Keratinocyte (primary cell): Measurements from ENCODE around the gene TLE1. TPM values are rescaled to one million over a fixed set of nuclear protein-coding genes. Genes with fewer than 3 reads are reported as not detected.

Experiments used
- DNase-seq: peaks from one replicate; pipeline ENCODE4 v3.0.0-alpha.2; 2011; ENCODE audit warnings: low read depth, missing footprints, low spot score
- FAIRE-seq: peaks from 2 replicates; lab custom pipeline; 2011; peaks lifted over from hg19 to GRCh38; lab: Jason Lieb, UNC
- H2AFZ ChIP-seq: 2 replicates; pipeline ENCODE4 v1.6.0; 2012; ENCODE audit warnings: low read length, control low read depth, inconsistent platforms; ENCODE audit not compliant: control insufficient read depth
- H3K27ac ChIP-seq: 2 replicates; pipeline ENCODE4 v1.5.1; 2011; ENCODE audit warnings: low read length; ENCODE audit not compliant: control insufficient read depth, insufficient read depth
- H3K27me3 ChIP-seq: 3 replicates; pipeline ENCODE4 v1.6.0; 2011; ENCODE audit warnings: low read length; ENCODE audit not compliant: control insufficient read depth, insufficient read depth; ENCODE audit errors: extremely low read depth
- H3K36me3 ChIP-seq, 2 experiments: 2 replicates in 1 of 2; 3 replicates in 1 of 2; pipeline ENCODE4 v1.5.1; 2011; ENCODE audit warnings: low read length in 2 of 2, mild to moderate bottlenecking in 1 of 2; ENCODE audit not compliant: control insufficient read depth in 2 of 2, insufficient read depth in 2 of 2; ENCODE audit errors: extremely low read depth in 1 of 2
- H3K4me1 ChIP-seq: 3 replicates; pipeline ENCODE4 v1.5.1; 2011; ENCODE audit warnings: low read length; ENCODE audit not compliant: control insufficient read depth, insufficient read depth; ENCODE audit errors: extremely low read depth
- H3K4me2 ChIP-seq: 3 replicates; pipeline ENCODE4 v1.6.0; 2011; ENCODE audit warnings: low read depth, low read length; ENCODE audit not compliant: control insufficient read depth, insufficient read depth; ENCODE audit errors: extremely low read depth
- H3K4me3 ChIP-seq, 3 experiments: fragments of 200-600 bp in 1 of 3; sonication (generic) in 1 of 3; 2 replicates in 2 of 3; 3 replicates in 1 of 3; pipeline ENCODE4 v1.5.1; 2011 to 2016; ENCODE audit warnings: low read length in 3 of 3, mild to moderate bottlenecking in 3 of 3, control low read depth in 2 of 3, inconsistent platforms in 1 of 3, low read depth in 1 of 3, mixed read lengths in 1 of 3, mixed run types in 1 of 3, moderate library complexity in 1 of 3; ENCODE audit not compliant: control insufficient read depth in 2 of 3, insufficient read depth in 2 of 3; ENCODE audit errors: extremely low read depth in 1 of 3
- H3K79me2 ChIP-seq: 2 replicates; pipeline ENCODE4 v1.6.0; 2012; ENCODE audit warnings: low read length; ENCODE audit not compliant: control insufficient read depth, insufficient read depth
- H3K9ac ChIP-seq: 3 replicates; pipeline ENCODE4 v1.6.0; 2011; ENCODE audit warnings: low read length; ENCODE audit not compliant: control insufficient read depth, insufficient read depth; ENCODE audit errors: extremely low read depth
- H3K9me1 ChIP-seq: 3 replicates; pipeline ENCODE4 v1.6.0; 2011; ENCODE audit warnings: low read length; ENCODE audit not compliant: control insufficient read depth, insufficient read depth; ENCODE audit errors: extremely low read depth
- H3K9me3 ChIP-seq: 2 replicates; pipeline ENCODE4 v1.5.1; 2012; ENCODE audit warnings: low read depth, low read length; ENCODE audit not compliant: control insufficient read depth
- H4K20me1 ChIP-seq: 3 replicates; pipeline ENCODE4 v1.6.0; 2011; ENCODE audit warnings: low read length; ENCODE audit not compliant: control insufficient read depth, insufficient read depth; ENCODE audit errors: extremely low read depth
- CTCF ChIP-seq, 3 experiments: IDR thresholded peaks in 1 of 3; conservative IDR thresholded peaks in 1 of 3; optimal IDR thresholded peaks in 1 of 3; 2 replicates in 2 of 3; 3 replicates in 1 of 3; pipeline versions ENCODE3 to v1.5.1; 2011; ENCODE audit warnings: low read length in 3 of 3, mild to moderate bottlenecking in 3 of 3, moderate library complexity in 2 of 3, control low read depth in 1 of 3, inconsistent platforms in 1 of 3; ENCODE audit not compliant: insufficient read depth in 2 of 3; ENCODE audit errors: extremely low read depth in 1 of 3
- EZH2 ChIP-seq: IDR thresholded peaks from one replicate; pipeline ENCODE4 v1.6.1; 2012; ENCODE audit warnings: inconsistent platforms, mild to moderate bottlenecking, low read length, moderate library complexity
- dilution Hi-C: fragments of 300-500 bp; cut with MboI; formaldehyde crosslinking; loops from one replicate; pipeline ENCODE4 v1.7.0; 2020; ENCODE audit warnings: low sequenced_read_pairs; ENCODE audit not compliant: extremely low pct_ligation_motif_present
- polyA plus RNA-seq, 5 experiments: library from polyadenylated mRNA; depleted of rRNA in 3 of 5; stranded (reverse) in 3 of 5; stranded (forward) in 1 of 5; unstranded in 1 of 5; fragments of >200 nt; gene quantifications; 1 replicate in 1 of 5; 2 replicates in 3 of 5; 3 replicates in 1 of 5; pipeline versions ENCODE4 v1.2.1 to v1.2.3, GENCODE V29; 2011 to 2012; ENCODE audit warnings: missing spikeins in 2 of 5, low read depth in 1 of 5, low replicate concordance in 1 of 5

The TLE1 gene
- polyA plus RNA-seq, 1 donor (not counting 4 experiments of a cell fraction or from before 2014, with no cell fraction given): 29.6 TPM

- Histone ChIP-seq H2AFZ (no peak overlapping the region), H3K4me3 (no peak overlapping the region), H3K4me2 (no peak overlapping the region), H3K9ac (no peak overlapping the region), H3K36me3 (no peaks in the 10 kb centered on the region), H3K79me2 (no peaks in the 10 kb centered on the region), H3K27ac (no peak overlapping the region), H4K20me1 (no peaks in the 10 kb centered on the region), H3K4me1 (no peaks in the 10 kb centered on the region), H3K9me1 (no peaks in the 10 kb centered on the region), H3K27me3 (no peaks in the 10 kb centered on the region), H3K9me3 (no peaks in the 10 kb centered on the region)
- TF ChIP-seq EZH2 (no peak), CTCF (optimal IDR thresholded peaks at IDR 0.05 in 1 of 3, IDR thresholded peaks at IDR 0.05 in 1 of 3, conservative IDR thresholded peaks at IDR 0.05 in 1 of 3; ENCODE audit: extremely low read depth in 1 of 3, insufficient read depth in 2 of 3, low read length in 3 of 3) (no peak)
- dilution Hi-C loops: no loop called here
- no peak for DNase-seq
- FAIRE-seq: no peak
Measured at GRCh38 chr9:81570083-81570482, 119.3 kb downstream of the TLE1 start.

GRCh38 chr9:81566074-81566698, 123.2 kb downstream of the TLE1 start:
- FAIRE-seq (no peak), DNase-seq (no peak)
- no peaks in the 10 kb centered on the region for H3K79me2 ChIP-seq
- H3K4me1 ChIP-seq: peaks cover 11% of the 10 kb centered on the region
- H2AFZ ChIP-seq: no peak overlapping the region
- H3K9ac ChIP-seq: no peak overlapping the region
- no peaks in the 10 kb centered on the region for H3K27me3 ChIP-seq
- no peaks in the 10 kb centered on the region for H3K9me1 ChIP-seq
- H4K20me1 ChIP-seq: no peaks in the 10 kb centered on the region
- H3K4me2 ChIP-seq: no peak overlapping the region
- H3K9me3 ChIP-seq: no peaks in the 10 kb centered on the region
- no peaks in the 10 kb centered on the region for H3K36me3 ChIP-seq
- TF ChIP-seq EZH2 (no peak), CTCF (optimal IDR thresholded peaks at IDR 0.05 in 1 of 3, IDR thresholded peaks at IDR 0.05 in 1 of 3, conservative IDR thresholded peaks at IDR 0.05 in 1 of 3; ENCODE audit: extremely low read depth in 1 of 3, insufficient read depth in 2 of 3, low read length in 3 of 3) (no peak)
- dilution Hi-C loops: no loop called here
- H3K4me3 ChIP-seq: no peak overlapping the region
- H3K27ac ChIP-seq: no peak overlapping the region
